ENCODE measurements around the gene LCN1.
"Not testable (repeated sequence)": the region's sequence is repeated elsewhere in the genome, so short reads cannot be mapped to it uniquely, and the experiment has no call there.

Gene LCN1

GRCh38 chr9:135505406-135506187 lies 15.6 kb upstream of the LCN1 start:
- DNase-seq = no peak

DNA sequence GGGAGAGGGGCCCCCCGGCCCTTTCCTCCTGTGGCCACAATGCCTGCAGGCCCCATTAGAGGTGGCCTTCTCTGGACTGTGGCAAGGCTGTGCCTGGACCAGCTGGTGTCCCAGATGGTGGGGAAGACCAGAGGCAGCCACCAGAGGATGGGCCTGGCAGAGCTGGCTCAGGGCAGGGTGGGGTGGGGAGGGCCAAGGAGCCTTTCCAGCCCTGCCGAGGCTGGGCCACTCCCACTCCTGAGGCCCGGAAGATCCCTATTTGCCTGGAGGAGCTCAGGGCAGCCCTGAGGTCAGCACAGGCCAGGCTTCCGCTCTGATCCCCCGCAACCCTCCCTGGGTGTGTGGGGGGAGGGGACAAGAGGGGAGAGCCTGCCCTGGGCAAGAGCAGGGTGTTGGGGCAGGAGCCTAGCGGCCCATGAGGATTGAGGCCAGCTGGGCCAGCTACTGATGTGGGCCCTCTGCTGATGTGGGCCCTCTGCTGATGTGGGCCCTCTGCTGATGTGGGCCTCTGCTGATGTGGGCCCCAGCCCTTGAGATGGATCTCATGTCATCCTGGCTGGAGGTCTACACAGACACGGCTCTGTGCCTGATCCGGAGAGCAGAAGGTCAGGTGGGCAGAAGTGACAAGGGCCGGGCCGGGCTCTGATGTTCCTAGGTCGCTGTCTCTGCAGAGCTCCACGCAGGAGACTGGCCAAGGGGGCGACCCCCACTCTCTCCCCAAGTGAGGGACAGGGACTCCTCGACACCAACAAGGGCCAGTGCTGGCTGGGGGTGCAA lies 14.7 kb upstream of the LCN1 start:
- DNase-seq = no peak

DNA sequence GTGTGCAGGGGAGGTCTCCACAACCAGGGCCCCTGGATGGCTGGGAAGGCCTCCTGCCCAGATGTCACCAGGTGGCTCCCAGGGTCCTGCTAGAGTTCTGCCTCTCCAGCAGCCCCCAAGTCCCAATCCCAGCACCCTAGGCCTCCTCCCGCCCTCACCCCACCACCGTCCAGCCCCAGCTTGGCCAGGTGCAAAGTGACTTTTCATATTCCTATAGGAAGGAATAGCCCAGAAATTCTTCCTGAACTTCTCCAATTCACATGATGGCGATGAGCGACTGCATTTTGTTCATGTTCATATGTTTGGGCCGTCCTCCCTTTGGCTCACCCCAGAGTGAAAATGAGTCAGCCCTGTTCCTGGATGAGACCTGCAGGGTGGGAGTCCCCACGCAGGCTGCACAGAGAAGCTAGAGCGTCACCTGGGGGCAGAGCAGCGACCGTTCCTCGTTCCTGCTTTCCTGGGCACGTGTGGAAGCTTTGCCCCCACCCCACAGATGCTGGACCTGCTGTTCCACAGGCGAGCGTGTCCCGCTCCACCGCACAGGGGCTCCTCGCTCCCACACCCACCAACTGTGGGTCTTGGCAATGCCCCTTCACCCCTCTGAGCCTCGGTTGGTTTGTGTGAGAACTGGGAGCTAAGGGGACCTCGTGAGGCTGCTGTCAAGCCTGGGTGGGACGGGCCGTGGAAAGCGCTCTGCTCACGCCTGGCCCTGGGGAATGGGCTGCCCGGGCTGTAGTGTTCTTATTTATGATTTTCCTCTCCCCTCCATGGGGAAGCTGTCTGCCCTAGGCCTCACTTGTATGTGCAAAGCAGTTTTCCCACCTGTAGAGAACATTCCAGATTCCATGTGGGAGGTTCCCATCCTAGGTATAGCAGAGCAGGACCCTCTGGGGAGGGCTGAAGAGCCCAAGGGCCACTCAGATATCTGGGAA lies 13.9 kb upstream of the LCN1 start:
- DNase-seq = no peak

DNA sequence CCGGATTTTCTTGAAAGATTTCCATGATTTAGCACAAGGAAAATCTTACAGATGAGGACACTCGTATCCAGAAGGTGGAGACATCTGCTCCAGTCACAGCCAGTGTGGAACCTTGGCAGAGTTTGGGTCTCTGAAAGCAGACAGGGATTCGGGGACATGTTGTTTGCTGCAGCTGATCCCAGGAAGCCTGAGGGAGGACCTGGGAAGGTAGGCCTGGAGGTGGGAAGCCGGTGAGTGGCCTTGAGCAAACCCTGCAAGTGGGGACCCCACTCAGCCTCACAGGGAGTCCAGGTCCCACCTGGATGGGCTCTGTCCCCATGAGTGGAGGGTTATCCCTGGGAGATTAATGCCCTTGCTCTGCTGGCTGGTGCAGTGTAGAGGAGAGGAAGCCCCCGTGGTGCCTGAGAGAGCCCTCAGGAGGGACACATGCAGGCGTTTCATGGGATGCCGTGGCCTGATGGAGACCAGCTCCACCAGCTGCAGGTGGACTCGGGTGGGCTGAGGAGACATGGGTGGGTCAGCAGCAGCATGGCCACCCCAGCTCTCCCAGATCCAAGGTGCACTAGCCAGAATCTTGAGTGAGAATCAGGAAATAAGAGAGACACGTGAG lies 12.9 kb upstream of the LCN1 start:
- no peak for DNase-seq

GRCh38 chr9:135509458-135509857 lies 11.8 kb upstream of the LCN1 start:
- no peak for DNase-seq

GRCh38 chr9:135512241-135512603 lies 9.0 kb upstream of the LCN1 start:
- DNase-seq = no peak

GRCh38 chr9:135512904-135513303 lies 8.3 kb upstream of the LCN1 start:
- no peak for DNase-seq

DNA sequence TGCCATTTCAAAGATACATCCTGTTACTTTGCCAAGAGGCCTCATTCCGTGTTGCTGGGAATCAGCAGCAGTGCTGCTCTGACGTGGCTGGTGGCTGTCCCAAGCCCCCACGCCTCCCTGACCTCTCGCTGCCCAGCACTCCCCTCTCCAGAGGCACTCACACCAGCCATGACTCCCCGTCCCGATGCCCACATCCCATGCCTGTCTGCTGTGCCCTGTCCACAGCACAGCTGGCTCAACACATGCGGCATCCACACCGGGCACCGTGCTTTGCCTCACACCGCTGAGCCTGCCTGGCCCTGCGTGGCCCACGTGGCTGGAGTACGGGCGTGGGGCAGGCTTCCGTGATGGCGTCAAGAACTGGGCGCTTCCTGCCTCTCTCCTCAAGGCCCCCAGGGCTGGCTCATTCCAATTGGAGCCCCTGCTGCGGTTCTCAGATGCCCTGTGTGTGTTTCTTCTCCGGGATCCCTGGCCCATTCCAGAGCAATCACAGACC lies 7.8 kb upstream of the LCN1 start:
- DNase-seq = no peak

DNA sequence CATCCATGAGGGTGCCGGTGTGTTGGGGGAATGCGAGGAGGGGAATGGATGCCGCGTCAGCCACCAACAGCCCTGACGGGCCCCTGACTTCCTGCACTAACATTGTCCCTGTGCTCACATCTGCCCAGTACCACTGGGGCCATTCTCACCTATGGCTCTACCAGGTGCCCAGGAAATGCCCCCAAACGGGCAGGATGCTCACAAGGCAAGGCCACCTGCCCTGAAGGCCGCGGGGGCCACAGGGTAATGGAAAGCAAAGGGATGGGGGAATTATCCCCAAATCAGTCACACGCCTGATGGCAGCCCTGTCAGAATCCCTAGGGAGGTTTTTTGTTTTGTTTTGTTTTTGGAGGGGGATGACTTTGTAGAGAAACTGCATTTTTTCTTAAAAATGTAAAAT lies 7.3 kb upstream of the LCN1 start:
- not testable (repeated sequence) for DNase-seq

DNA sequence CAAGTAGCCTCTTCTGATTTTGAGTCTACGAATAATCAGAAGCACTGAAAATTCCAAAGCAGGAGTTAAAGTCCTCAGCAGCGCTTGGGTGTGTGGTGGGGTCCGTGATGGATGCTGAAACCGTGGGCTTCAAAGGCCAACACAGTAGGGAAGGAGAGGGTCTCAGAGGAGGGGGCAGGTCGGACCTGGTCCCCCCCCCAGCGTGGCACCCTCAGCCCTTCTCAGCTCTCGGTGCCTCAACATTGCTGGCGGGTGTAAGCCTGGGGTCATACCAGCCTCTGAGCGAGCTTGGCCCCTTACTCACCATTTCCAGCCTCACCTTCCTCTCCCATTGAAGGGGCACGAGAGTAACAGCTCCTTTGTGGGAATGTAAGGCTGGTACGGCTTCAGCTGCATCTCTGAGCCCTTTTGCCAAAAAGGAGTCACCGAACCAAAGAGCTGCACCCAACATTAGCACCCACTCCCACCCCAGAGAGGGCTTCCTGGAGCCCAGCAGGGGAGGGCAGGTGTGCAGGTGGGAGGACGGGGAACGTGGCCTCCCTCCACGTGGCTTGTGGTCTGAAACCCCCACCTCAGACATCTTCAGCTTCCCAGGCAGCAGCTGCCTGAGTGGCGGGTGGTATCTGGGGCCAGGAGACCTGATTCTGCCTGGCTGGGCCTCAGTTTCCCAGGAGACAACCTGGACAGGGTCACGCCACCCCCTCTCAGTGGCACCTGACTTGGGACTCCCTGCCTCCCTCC lies 6.7 kb upstream of the LCN1 start:
- DNase-seq = no peak

DNA sequence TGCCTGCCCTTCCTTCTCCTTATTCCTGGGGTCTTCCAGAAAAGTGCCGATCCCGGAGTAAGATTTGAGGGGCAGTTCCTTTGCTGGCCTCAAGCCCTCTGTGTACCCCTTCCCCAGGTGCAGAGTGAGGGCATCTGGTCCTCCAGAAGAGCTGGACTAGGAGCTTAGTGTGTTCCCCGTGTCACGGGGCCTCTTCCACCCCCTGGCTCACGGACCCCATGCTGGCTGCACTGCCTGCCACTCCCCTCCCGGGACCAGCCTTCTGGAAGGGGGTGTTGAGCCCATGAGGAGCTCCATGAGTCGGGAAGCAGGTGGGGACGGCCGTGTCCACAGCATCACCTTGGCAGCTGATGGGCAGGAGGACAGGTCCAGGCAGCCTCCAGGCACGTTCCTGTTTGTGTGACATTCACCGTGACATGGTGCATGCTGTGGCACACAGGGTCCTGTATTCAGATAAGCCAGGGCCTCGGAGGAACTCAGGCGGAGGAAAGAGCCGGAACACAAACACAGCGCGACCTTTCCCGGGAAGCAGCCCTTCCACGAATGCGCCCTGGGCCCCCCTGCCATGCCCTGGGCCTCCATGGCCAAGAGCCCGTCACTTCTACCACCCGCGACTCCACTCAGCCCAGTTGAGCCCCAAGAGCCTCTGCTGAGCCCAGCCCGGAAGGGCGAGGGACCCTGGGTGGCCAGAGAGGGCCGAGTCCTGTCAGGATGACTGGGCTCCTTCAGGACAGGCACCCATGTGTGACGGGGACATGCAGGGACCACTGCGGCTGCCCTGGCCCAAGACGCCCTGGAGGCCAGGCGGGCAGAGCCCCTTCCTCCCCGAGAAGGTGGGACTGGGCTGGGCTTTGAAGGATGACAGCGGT lies 5.9 kb upstream of the LCN1 start:
- no peak for DNase-seq

GRCh38 chr9:135516132-135516860 lies 4.9 kb upstream of the LCN1 start:
- no peak for DNase-seq

- DNase-seq = no peak
Measured at GRCh38 chr9:135517407-135517822, 3.8 kb upstream of the LCN1 start.

DNA sequence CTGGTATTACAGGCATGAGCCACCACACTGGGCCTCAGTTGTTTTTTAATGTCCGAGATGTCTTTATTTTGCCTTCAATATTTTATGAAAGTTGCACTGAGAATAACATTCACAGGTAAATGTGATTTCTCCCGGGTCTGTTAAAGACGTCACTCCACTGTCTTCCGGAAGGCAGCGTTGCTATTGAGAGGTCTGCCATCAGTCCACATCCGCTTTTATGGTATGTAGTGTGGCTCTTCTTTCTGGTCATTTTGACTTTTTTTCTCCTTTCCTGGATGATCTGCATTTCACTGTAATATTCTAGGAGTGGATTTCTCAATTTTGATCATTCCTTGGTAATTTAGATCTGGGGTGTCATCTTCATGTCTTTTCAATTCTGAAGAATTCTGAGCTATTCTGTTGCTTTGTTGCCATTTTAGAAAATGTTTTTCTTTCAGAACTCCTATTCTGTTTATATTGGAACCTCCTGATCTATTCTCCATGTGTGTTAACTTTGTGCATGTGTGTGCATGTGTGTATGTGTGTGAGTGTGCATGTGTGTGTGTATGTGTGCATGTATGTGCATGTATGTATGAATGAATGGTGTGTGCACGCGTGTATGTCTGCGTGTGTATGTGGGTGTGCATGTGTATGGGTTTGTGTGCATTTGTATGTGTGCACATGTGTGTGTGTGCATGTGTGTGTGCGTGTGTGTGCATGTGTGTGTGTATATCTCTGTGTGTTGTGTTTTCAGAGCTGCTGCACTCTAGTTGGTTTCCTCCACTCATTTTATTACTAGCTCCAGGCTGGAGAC lies 1.9 kb upstream of the LCN1 start:
- DNase-seq = no peak

DNA sequence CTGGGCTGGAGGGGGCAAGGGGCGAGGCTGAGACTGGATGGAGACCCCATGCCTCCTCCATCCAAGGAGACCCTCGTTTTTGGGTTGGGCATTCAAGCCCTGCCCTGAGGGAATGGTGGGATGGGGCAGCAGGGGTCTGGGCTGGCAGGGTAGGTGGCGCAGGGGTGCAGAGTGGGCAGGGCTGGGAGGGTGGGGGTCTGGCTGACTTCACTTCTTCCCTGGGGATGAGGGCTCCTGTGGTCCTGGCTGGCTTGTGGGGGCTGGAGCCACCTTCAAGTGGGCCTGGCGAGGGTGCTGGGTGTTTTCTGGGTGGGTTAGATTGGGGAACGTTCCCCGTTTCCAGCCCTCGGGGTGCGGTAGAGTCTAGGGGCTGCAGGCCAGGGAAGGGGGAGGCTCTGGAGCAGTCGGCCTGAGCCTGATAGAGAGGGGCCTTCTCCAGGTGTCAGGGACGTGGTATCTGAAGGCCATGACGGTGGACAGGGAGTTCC lies 412 bp downstream of the LCN1 start:
- no peak for DNase-seq

GRCh38 chr9:135522137-135522877 lies 1.1 kb downstream of the LCN1 start:
- no peak for DNase-seq

DNA sequence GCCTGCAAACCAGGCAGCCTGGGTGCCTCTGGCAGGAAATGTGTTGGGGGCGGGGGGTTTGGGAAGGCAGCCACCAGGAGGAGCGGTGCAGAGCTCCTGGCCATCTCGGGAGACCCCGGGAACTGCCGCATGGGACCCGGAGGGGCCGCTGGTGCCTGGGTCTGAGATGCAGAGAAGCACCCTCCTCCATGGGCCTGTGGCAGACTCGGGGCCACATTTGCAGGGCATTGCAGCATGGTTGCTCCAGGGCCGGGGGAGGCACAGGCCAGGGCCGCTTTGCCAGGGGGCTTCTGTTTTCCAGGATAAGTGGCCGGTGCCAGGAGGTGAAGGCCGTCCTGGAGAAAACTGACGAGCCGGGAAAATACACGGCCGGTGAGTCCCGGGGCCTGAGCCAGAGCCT lies 1.7 kb downstream of the LCN1 start:
- DNase-seq = no peak

- DNase-seq = no peak
Measured at GRCh38 chr9:135523521-135524129, 2.4 kb downstream of the LCN1 start.

All from DMS153 (cell line).